ENCODE results near the gene RERE.
A peak's percentile ranks its signal among the peaks of the same experiment; 100 is the strongest.

Gene RERE

DNA sequence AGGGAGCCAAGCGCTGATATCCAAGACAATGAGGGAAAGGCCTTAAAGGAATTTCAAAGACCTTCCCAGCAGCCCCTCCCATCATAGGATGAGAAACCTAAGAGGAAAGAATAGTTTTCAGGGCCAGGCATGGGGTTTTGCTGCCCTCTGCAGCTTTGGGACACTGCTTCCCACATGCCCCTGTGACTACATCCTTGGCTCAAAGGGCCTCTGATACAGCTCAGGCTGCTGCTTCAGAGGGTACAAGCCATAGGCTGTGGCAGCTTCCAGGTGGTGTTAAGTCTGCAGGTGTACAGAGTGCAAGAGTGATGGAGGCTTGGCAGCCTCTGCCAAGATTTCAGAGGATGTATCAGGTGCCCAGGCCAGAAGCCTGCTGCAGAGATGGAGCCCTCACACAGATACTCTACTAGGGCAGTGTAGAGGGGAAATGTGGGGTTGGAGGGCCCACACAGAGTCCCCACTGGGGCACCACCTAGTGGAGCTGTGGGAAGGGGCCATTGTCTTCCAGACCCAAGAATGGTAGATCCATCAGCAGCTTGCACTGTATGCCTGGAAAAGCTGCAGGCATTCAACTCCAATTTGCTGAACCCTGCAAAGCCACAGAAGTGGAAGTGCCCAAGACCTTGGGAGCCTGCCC is 373.8 kb downstream of the RERE start:
- DNase-seq (ENCODE audit: extremely low spot score), result no peak
- TF ChIP-seq ARNT (IDR thresholded peaks at IDR 0.05), result no peak
- no peak for TF ChIP-seq SP1 (IDR thresholded peaks at IDR 0.05)
- no peak for TF ChIP-seq FOXK2 (IDR thresholded peaks at IDR 0.05)
- no peak for TF ChIP-seq NFRKB (IDR thresholded peaks at IDR 0.05)
- no peak for TF ChIP-seq ZNF384 (IDR thresholded peaks at IDR 0.05)
- TF ChIP-seq BHLHE40 (IDR thresholded peaks at IDR 0.05; ENCODE audit: borderline replicate concordance), result no peak
- TF ChIP-seq CTBP1 (IDR thresholded peaks at IDR 0.05; ENCODE audit: borderline replicate concordance), result no peak
- CTCF ChIA-PET, result interaction anchor here (0.7 kb wide), 2 partner anchors 10 to 1937 kb away, joined by 3 read pairs; no protein-coding TSS in a partner anchor
- POLR2A ChIA-PET, result no interaction called here

DNA sequence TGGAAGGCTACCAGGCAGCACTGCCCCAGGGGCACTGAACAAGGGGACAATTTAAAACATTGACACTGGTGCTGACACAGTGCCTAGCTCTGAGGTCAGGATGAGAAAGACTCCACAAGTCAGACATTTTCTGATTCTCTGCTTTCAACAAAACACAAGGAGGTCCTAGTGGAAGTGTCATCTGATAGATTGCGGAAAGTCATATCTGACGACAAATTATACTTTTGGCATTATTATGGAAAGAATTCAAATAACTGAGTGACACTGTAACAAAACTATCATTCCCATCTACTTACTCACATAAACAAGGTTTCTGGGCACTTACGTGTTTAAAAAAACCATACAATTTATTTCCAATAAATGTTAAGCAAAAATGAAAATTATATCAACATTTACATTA is 376.0 kb downstream of the RERE start:
- POLR2A ChIA-PET, result no interaction called here

DNA sequence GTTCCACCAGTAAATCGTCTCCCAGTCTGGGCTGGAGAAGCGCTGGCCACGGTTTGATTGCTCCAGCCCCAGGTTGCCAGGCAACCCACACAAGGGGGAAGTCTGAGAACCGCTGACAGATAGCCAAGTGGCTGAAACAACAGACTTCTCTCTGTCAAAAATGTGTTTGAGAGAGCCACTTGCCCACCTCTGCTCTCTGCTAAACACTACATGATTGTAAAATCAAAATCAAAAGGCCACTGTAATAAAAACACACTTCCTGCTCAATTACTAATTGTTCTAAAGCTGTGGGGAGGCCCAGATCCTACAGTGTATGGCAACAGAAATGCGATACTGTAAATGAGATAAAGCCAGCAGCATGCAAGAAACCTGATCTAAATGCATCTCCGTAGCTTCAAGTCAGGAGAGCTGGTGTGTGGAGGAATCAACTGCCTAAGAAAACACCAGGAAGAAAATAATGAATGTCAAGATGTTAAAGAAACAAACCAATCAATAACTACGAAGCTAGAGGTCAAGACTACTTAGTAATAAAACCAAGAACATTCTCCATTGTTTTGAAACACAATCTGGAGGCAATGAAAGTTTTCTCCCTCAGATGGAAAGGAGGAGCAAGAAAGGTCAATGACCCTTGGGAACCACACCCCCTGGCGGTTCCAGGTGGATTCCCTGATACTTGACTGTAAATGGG is 378.3 kb downstream of the RERE start:
- ChIA-PET CTCF (interaction anchor here (0.6 to 1.1 kb wide), 6 partner anchors 19 to 275 kb away, joined by 3 to 6 read pairs (median 3); no protein-coding TSS in a partner anchor), POLR2A (interaction anchor here (0.9 to 1.6 kb wide), 2 partner anchors 15 to 87 kb away, joined by 3 to 5 read pairs; no protein-coding TSS in a partner anchor)
- peak; percentile 90 for TF ChIP-seq CTBP1 (IDR thresholded peaks at IDR 0.05; ENCODE audit: borderline replicate concordance)
- peak; percentile 81 for TF ChIP-seq PKNOX1 (IDR thresholded peaks at IDR 0.05)
- TF ChIP-seq SP1 (IDR thresholded peaks at IDR 0.05), result no peak
- peak; percentile 83 for TF ChIP-seq FOXK2 (IDR thresholded peaks at IDR 0.05)
- peak; percentile 53; the same call in 1 of the 2 replicates for TF ChIP-seq ARNT (IDR thresholded peaks at IDR 0.05)
- DNase-seq (ENCODE audit: extremely low spot score), result peak; percentile 80

More for the DNA sequence above, 376.0 kb downstream of the RERE start:
- no peak for DNase-seq (ENCODE audit: extremely low spot score)
- CTCF ChIA-PET, result interaction anchor here (0.7 to 1.1 kb wide), 2 partner anchors 30 to 32 kb away, joined by 3 to 5 read pairs; no protein-coding TSS in a partner anchor
- TF ChIP-seq SP1 (IDR thresholded peaks at IDR 0.05) (no peak), FOXA1 (IDR thresholded peaks at IDR 0.05) (no peak), NFRKB (IDR thresholded peaks at IDR 0.05) (no peak), FOXK2 (IDR thresholded peaks at IDR 0.05) (no peak), ELF4 (IDR thresholded peaks at IDR 0.05) (no peak), BHLHE40 (IDR thresholded peaks at IDR 0.05; ENCODE audit: borderline replicate concordance) (no peak), CTBP1 (IDR thresholded peaks at IDR 0.05; ENCODE audit: borderline replicate concordance) (no peak), SUZ12 (IDR thresholded peaks at IDR 0.05) (no peak), ARNT (IDR thresholded peaks at IDR 0.05) (no peak), PKNOX1 (IDR thresholded peaks at IDR 0.05) (no peak), L3MBTL2 (conservative IDR thresholded peaks at IDR 0.05) (no peak)

- ChIA-PET POLR2A (interaction anchor here (1.6 kb wide), 1 partner anchor 14 kb away, joined by 5 read pairs; no protein-coding TSS in a partner anchor), CTCF (interaction anchor here (0.6 kb wide), 1 partner anchor 18 kb away, joined by 3 read pairs; no protein-coding TSS in a partner anchor)
- no peak for TF ChIP-seq L3MBTL2 (conservative IDR thresholded peaks at IDR 0.05)
- DNase-seq (ENCODE audit: extremely low spot score), result no peak
Observed at GRCh38 chr1:8438489-8438888, 379.0 kb downstream of the RERE start.

GRCh38 chr1:8437347-8437746 is 380.1 kb downstream of the RERE start:
- DNase-seq (ENCODE audit: extremely low spot score), result no peak
- ChIA-PET POLR2A (no interaction called here), CTCF (interaction anchor here (0.5 kb wide), 1 partner anchor 263 kb away, joined by 3 read pairs; no protein-coding TSS in a partner anchor)
- TF ChIP-seq TARDBP (IDR thresholded peaks at IDR 0.05) (no peak), NFRKB (IDR thresholded peaks at IDR 0.05) (no peak), ARNT (IDR thresholded peaks at IDR 0.05) (no peak), SP1 (IDR thresholded peaks at IDR 0.05) (no peak), L3MBTL2 (conservative IDR thresholded peaks at IDR 0.05) (no peak), LEF1 (IDR thresholded peaks at IDR 0.05; ENCODE audit: borderline replicate concordance) (no peak), PKNOX1 (IDR thresholded peaks at IDR 0.05) (no peak), ELF4 (IDR thresholded peaks at IDR 0.05) (no peak), ZNF384 (IDR thresholded peaks at IDR 0.05) (no peak), SUZ12 (IDR thresholded peaks at IDR 0.05) (no peak), BHLHE40 (IDR thresholded peaks at IDR 0.05; ENCODE audit: borderline replicate concordance) (no peak), CTBP1 (IDR thresholded peaks at IDR 0.05; ENCODE audit: borderline replicate concordance) (no peak), FOXA1 (IDR thresholded peaks at IDR 0.05) (no peak), FOXM1 (IDR thresholded peaks at IDR 0.05; ENCODE audit: borderline replicate concordance) (no peak), HDGF (IDR thresholded peaks at IDR 0.05; ENCODE audit: borderline replicate concordance) (no peak), FOXK2 (IDR thresholded peaks at IDR 0.05) (no peak)

DNA sequence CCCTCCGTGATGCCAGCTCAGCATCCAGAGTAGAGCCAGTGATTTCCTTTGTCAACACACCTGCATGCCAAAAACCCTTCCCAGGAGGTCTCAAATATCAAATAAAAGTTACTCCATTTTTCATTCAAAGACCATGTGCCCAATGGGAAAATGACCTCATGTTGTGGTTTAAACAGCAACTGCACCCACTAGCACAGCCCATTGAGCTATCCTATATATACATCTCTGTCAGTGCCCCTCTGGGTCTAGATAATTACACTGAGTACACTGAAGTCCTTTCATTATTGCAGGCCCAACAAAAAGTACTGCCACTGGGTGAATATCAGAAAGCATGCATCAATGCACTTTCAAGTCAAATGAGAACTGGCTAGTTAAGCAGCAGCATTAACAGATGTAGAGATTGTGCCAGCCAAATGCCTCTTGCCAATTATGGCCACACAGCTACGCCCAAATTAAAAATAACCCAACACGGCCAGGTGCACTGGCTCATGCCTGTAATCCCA is 381.8 kb downstream of the RERE start:
- ChIA-PET CTCF (no interaction called here), POLR2A (no interaction called here)
- TF ChIP-seq FOXM1 (IDR thresholded peaks at IDR 0.05; ENCODE audit: borderline replicate concordance), result no peak
- TF ChIP-seq PKNOX1 (IDR thresholded peaks at IDR 0.05), result no peak
- TF ChIP-seq CTBP1 (IDR thresholded peaks at IDR 0.05; ENCODE audit: borderline replicate concordance), result no peak
- TF ChIP-seq L3MBTL2 (conservative IDR thresholded peaks at IDR 0.05), result no peak
- no peak for TF ChIP-seq ELF4 (IDR thresholded peaks at IDR 0.05)
- no peak for TF ChIP-seq FOXA1 (IDR thresholded peaks at IDR 0.05)
- TF ChIP-seq LEF1 (IDR thresholded peaks at IDR 0.05; ENCODE audit: borderline replicate concordance), result no peak
- TF ChIP-seq ZNF384 (IDR thresholded peaks at IDR 0.05), result no peak
- no peak for TF ChIP-seq ARNT (IDR thresholded peaks at IDR 0.05)
- TF ChIP-seq HDGF (IDR thresholded peaks at IDR 0.05; ENCODE audit: borderline replicate concordance), result no peak
- TF ChIP-seq FOXK2 (IDR thresholded peaks at IDR 0.05), result no peak
- TF ChIP-seq SUZ12 (IDR thresholded peaks at IDR 0.05), result no peak
- no peak for TF ChIP-seq TARDBP (IDR thresholded peaks at IDR 0.05)
- no peak for DNase-seq (ENCODE audit: extremely low spot score)
